Fibroblast of skin of left biceps (primary cell): ENCODE results near the gene TTYH1.
"Not testable (repeated sequence)": the region's sequence is repeated elsewhere in the genome, so short reads cannot be mapped to it uniquely, and the experiment has no call there.

ENCODE experiments used
- DNase-seq, 2 experiments: peaks; one replicate each; pipeline ENCODE4 v3.0.0-alpha.2; 2013; ENCODE audit warnings: low read depth in 2 of 2

Gene TTYH1

GRCh38 chr19:54439174-54439851 lies 24.0 kb downstream of the TTYH1 start:
- DNase-seq = no peak

GRCh38 chr19:54440641-54441040 lies 25.4 kb downstream of the TTYH1 start:
- DNase-seq = no peak

- DNase-seq = no peak
Measured at GRCh38 chr19:54444737-54445136, 29.5 kb downstream of the TTYH1 start.

- DNase-seq = not testable (repeated sequence)
Measured at GRCh38 chr19:54446349-54446748, 31.1 kb downstream of the TTYH1 start.

- no peak for DNase-seq
Measured at GRCh38 chr19:54448040-54448773, 32.9 kb downstream of the TTYH1 start.

DNA sequence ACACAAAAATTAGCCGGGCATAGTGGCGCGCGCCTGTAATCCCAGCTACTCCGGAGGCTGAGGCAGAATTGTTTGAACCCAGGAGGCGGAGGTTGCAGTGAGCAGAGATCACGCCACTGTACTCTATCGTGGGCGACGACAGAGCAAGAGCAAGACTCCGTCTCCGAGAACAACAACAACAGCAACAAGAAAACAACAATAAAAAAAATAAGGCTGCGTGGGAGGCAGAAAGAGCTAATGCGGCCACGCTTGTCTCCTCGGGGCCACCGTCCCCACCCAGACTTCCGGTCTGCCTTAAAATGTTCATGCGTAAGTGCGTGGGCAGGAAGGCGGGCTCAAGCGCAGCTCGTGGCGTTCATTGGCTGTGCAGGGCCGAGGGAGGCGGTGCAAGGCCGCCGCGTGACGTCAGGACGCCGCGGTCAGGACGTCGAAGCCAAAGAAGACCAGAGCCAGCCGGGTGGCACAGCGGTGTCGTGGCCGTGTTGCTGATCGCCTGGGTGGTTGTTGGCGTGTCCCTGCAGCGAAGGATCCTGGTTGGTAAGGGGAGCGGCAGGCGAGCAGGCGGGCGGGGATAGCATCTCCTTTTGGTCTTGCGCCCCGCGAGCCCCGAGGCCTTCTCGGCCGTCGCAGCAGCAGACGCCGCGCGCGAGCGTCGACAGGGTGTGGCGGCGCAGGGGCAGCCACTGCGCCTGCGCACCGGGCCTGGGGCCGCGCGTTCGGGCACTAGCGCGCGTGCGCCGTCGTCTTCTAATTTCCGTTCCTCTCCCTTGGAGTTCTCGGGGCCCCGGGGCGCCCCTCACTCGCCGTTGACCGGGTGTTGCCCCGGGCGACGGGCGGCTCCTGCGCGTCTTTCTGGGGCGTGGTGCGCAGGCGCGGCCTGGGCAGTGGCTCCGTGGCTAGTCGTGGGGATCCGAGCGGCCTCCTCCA lies 33.8 kb downstream of the TTYH1 start, which contains the start of gene LENG8:
Gene LENG8, plus strand, starts transcription at position 426 of the 927 bp plus-strand sequence. CDS start 2,146 bp downstream, outside the sequence.
- DNase-seq = peak; percentile 93

GRCh38 chr19:54449701-54450069 lies 34.4 kb downstream of the TTYH1 start:
- no peak for DNase-seq

DNA sequence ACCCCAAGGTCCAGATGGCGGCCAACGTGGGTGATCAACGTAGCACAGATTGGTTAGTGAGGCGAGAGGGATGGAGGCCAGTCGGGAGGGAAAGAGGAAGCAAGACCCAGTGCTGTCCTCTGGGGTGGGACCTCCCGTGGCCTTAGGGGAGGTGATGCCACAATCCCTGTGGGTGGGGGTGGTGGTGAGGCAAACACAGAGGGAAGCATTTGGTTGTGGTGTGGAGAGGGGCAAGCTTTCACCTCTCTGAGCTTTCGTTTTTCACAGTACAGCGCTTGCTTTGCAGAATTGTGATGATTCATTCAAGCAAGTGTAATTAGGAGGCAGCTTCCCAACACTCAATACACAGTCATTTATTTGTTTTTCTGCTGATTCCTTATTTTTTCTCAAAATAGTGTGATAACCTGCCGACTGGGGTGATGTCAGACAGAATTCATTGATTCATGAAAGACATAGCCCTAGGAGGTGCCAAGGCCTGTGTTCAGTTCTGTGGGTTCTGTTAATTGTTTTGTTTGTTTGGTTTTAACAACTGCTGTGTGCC lies 36.1 kb downstream of the TTYH1 start:
- no peak for DNase-seq

GRCh38 chr19:54451997-54452396 lies 36.7 kb downstream of the TTYH1 start:
- no peak for DNase-seq

DNA sequence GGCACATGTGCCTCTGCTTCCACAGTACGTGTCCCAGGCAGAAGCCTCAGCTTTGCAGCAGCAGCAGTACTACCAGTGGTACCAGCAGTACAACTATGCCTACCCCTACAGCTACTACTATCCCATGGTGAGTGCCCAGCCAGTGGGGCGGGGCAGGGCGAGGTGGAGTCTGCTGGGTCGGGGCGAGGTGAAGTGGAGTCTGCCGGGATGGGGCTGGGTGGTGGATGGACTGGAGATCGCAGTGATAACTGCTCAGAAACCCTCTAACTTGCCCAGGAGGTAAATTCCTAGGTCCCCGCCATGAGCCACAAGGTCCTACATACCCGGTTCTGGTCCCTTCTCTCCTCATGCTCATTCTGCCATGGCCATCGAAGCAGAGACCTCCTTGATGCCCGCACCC lies 37.4 kb downstream of the TTYH1 start:
- no peak for DNase-seq

DNA sequence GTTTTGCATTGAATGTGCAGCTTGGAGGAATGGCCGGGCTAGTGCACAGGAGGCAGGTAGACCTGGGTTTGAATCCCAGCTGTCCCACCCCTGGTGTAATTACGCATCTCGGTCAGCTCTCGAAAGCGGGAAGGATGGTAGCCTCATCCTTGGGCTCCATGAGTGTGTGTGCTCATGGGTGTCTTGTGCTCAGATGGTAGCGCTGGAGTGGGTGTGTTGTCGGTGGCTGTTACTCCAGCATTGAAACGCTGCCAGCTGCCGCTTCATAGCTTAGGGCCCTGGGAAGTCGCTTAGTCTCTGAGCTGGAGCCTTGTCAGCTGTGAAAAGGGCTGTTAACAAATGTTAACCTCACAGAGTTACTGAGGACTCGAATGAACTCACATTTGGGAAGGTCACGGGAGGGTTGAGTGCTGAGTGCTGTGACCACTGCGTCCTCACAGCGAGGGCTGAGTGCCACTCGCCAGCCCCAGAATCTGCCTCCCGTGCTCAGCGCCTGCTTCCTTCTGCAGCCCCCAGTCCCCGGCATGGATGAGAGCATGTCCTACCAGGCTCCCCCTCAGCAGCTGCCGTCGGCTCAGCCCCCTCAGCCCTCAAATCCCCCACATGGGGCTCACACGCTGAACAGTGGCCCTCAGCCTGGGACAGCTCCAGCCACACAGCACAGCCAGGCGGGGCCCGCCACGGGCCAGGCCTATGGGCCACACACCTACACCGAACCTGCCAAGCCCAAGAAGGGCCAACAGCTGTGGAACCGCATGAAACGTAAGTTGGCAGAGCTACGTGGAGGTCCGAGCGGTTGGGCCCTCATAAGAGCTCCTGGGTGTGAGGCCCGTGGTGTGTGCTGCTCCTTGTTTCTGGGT lies 38.9 kb downstream of the TTYH1 start:
- no peak for DNase-seq

GRCh38 chr19:54454781-54455675 lies 39.8 kb downstream of the TTYH1 start:
- no peak for DNase-seq

DNA sequence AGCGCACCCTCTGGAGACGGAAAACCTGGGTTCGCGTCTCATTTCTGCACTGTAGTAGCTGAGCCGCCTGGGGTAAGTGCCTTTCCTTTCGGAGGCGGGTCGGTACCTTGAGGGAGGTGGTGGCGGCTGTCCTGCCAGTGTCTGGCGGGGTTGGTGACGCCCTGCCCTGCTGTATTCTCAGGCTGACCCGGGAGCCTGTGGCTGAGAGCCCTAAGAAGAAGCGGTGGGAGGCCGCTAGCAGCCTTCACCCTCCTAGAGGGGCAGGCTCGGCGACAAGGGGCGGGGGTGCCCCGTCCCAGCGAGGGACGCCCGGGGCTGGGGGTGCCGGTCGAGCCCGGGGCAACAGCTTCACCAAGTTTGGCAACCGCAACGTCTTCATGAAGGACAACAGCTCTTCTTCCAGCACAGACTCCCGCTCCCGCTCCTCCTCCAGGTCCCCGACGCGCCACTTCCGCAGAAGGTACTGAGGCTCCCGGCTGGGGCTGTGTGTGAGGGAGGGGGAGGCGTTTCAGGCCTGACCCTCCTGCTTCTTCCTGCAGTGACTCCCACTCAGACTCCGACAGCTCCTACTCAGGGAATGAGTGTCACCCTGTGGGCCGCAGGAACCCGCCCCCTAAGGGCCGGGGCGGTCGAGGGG lies 40.6 kb downstream of the TTYH1 start:
- no peak for DNase-seq

- DNase-seq = no peak
Measured at GRCh38 chr19:54456423-54457373, 41.4 kb downstream of the TTYH1 start.

- DNase-seq = no peak
Measured at GRCh38 chr19:54457773-54458647, 42.7 kb downstream of the TTYH1 start.

DNA sequence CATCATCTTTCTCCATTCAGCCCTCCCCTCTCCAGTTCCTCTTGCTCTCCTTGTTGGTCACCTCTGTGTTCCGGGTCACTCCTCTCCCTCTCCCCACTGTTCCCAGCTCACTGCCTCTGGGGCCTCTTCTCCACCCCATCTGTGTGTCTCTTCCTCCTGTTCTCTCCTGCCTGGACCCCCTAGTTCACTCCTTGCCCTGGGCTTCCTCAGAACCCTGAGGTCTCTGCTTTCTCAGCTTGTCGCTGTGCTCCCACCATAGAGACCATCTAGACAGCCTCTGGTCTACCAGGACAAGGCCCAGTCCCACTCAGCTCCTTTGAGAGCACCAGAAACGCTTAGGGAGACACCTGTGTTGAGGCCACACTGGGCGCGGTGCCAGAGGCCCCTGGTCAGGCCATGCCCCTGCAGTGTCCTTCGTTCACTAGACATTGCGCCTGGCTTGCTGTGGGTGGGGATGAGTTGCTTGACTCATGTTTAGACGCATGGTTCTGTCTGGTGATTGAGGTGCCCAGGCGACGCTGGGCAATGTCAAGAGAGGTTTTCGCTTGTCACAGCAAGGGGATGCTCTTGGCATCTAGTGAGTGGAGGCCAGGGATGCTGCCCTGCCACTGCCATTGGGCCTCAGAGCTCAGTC lies 43.5 kb downstream of the TTYH1 start:
- DNase-seq = no peak
